SK-N-SH treated with all-trans-retinoic acid at 6 μM for 48 hours (cell line): Measurements from ENCODE around the gene ISG15.

Experiments used
- ATAC-seq: fragments of 200-7000 bp; cut with Tn5 transposase; 3 replicates; pipeline ENCODE4 v1.9.1; 2020; ENCODE audit warnings: mild to moderate bottlenecking, moderate library complexity
- ARNTL ChIP-seq: fragments of 450-650 bp; formaldehyde crosslinking; IDR thresholded peaks from 2 replicates; pipeline ENCODE4 v1.5.0; 2020; ENCODE audit warnings: low read depth, mild to moderate bottlenecking, moderate library complexity, borderline replicate concordance
- CSDC2 ChIP-seq: fragments of 250-450 bp; sonication (Bioruptor Pico); IDR thresholded peaks from 2 replicates; pipeline ENCODE4 v1.5.0; 2020; ENCODE audit warnings: mild to moderate bottlenecking, moderate library complexity
- ESRRG ChIP-seq: fragments of 250-450 bp; sonication (Bioruptor Pico); IDR thresholded peaks from 2 replicates; pipeline ENCODE4 v1.6.1; 2021; ENCODE audit warnings: mild to moderate bottlenecking
- GLIS3 ChIP-seq: fragments of 250-450 bp; sonication (Bioruptor Pico); IDR thresholded peaks from 2 replicates; pipeline ENCODE4 v1.5.0; 2020; ENCODE audit warnings: mild to moderate bottlenecking, moderate library complexity
- ISL1 ChIP-seq: fragments of 250-450 bp; sonication (Bioruptor Pico); IDR thresholded peaks from 2 replicates; pipeline ENCODE4 v2.1.2; 2022; ENCODE audit warnings: mild to moderate bottlenecking, moderate library complexity
- OSR1 ChIP-seq: fragments of 250-450 bp; sonication (Bioruptor Pico); IDR thresholded peaks from 2 replicates; pipeline ENCODE4 v1.8.0; 2022; ENCODE audit warnings: moderate library complexity, mild to moderate bottlenecking, inconsistent platforms
- PATZ1 ChIP-seq: fragments of 250-450 bp; sonication (Bioruptor Pico); IDR thresholded peaks from 2 replicates; pipeline ENCODE4 v1.8.0; 2020; ENCODE audit warnings: mild to moderate bottlenecking, moderate library complexity, borderline replicate concordance
- POU6F1 ChIP-seq: fragments of 250-450 bp; sonication (Bioruptor Pico); IDR thresholded peaks from 2 replicates; pipeline ENCODE4 v1.8.0; 2021; ENCODE audit warnings: low read depth, mild to moderate bottlenecking, moderate library complexity, borderline replicate concordance
- PPARA ChIP-seq: fragments of 250-450 bp; sonication (Bioruptor Pico); IDR thresholded peaks from 2 replicates; pipeline ENCODE4 v1.5.0; 2020; ENCODE audit warnings: mild to moderate bottlenecking, borderline replicate concordance
- RARB ChIP-seq: fragments of 250-450 bp; sonication (Bioruptor Pico); IDR thresholded peaks from 2 replicates; pipeline ENCODE4 v1.8.0; 2021; ENCODE audit warnings: mild to moderate bottlenecking, moderate library complexity
- SNAI2 ChIP-seq: fragments of 250-450 bp; sonication (Bioruptor Pico); IDR thresholded peaks from 2 replicates; pipeline ENCODE4 v1.5.0; 2020; ENCODE audit warnings: mild to moderate bottlenecking, moderate library complexity
- TCF4 ChIP-seq: fragments of 250-450 bp; sonication (Bioruptor Pico); IDR thresholded peaks from 2 replicates; pipeline ENCODE4 v1.8.0; 2021; ENCODE audit warnings: mild to moderate bottlenecking, moderate library complexity, borderline replicate concordance
- TOX ChIP-seq: fragments of 250-450 bp; sonication (Bioruptor Pico); IDR thresholded peaks from 2 replicates; pipeline ENCODE4 v1.8.0; 2021; ENCODE audit warnings: mild to moderate bottlenecking, moderate library complexity, borderline replicate concordance
- ZC3H10 ChIP-seq: fragments of 250-450 bp; sonication (Bioruptor Pico); IDR thresholded peaks from 2 replicates; pipeline ENCODE4 v1.5.1; 2021; ENCODE audit warnings: mild to moderate bottlenecking, moderate library complexity
- ZFP3 ChIP-seq: fragments of 250-450 bp; sonication (Bioruptor Pico); IDR thresholded peaks from 2 replicates; pipeline ENCODE4 v1.5.0; 2020; ENCODE audit warnings: mild to moderate bottlenecking, moderate library complexity
- ZFP30 ChIP-seq: fragments of 450-650 bp; formaldehyde crosslinking; IDR thresholded peaks from 2 replicates; pipeline ENCODE4 v1.5.0; 2022; ENCODE audit warnings: mild to moderate bottlenecking, moderate library complexity
- ZNF565 ChIP-seq: fragments of 450-650 bp; formaldehyde crosslinking; conservative IDR thresholded peaks from 2 replicates; pipeline ENCODE4 v1.5.0; 2020; ENCODE audit warnings: low read depth, mild to moderate bottlenecking, moderate library complexity
- ZNF70 ChIP-seq: fragments of 450-650 bp; formaldehyde crosslinking; IDR thresholded peaks from 2 replicates; pipeline ENCODE4 v1.5.0; 2020; ENCODE audit warnings: mild to moderate bottlenecking, moderate library complexity
- ZNF8 ChIP-seq: fragments of 450-650 bp; formaldehyde crosslinking; IDR thresholded peaks from 2 replicates; pipeline ENCODE4 v1.5.0; 2020; ENCODE audit warnings: mild to moderate bottlenecking, moderate library complexity
- TF ChIP-seq, protein P1 (sequence below): fragments of 250-450 bp; sonication (Bioruptor Pico); IDR thresholded peaks from 2 replicates; pipeline ENCODE4 v1.5.0; 2020; ENCODE audit warnings: mild to moderate bottlenecking, moderate library complexity
- TF ChIP-seq, protein P2 (sequence below): fragments of 250-450 bp; sonication (Bioruptor Pico); IDR thresholded peaks from 2 replicates; pipeline ENCODE4 v1.5.1; 2020; ENCODE audit warnings: low read depth, mild to moderate bottlenecking, moderate library complexity
- TF ChIP-seq, protein P3 (sequence below): fragments of 250-450 bp; sonication (Bioruptor Pico); IDR thresholded peaks from 2 replicates; pipeline ENCODE4 v1.5.1; 2021; ENCODE audit warnings: mild to moderate bottlenecking, moderate library complexity

The ISG15 gene

GRCh38 chr1:1046243-1046642, 32.9 kb downstream of the ISG15 start (continued):
- TF ChIP-seq PATZ1 (CRISPR knock-in tag), result no peak
- TF ChIP-seq ZNF70 (CRISPR knock-in tag), result no peak

DNA sequence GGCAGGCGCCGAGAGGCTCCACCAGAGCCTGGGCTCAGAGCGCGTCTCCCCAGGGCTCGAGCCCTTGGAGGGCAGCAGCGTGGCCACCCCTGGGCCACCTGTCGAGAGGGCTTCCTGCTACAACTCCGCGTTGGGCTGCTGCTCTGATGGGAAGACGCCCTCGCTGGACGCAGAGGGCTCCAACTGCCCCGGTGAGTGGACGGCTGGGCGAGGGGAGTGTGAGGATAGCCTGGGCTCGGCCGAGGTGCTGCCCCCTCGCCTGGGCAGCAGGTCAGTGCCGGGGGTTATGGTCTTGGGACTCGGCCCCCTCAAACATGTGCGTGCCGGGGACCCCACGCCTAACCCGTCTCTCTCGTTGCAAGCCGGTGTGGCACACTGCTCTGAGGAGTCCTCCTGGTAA, 33.5 kb downstream of the ISG15 start:
- TF ChIP-seq ESRRG (CRISPR knock-in tag) (no peak), ZNF565 (no peak), SNAI2 (CRISPR knock-in tag) (no peak), OSR1 (no peak), ISL1 (CRISPR knock-in tag) (no peak), CSDC2 (no peak), ARNTL (CRISPR knock-in tag) (no peak)
- no peak for ATAC-seq

DNA sequence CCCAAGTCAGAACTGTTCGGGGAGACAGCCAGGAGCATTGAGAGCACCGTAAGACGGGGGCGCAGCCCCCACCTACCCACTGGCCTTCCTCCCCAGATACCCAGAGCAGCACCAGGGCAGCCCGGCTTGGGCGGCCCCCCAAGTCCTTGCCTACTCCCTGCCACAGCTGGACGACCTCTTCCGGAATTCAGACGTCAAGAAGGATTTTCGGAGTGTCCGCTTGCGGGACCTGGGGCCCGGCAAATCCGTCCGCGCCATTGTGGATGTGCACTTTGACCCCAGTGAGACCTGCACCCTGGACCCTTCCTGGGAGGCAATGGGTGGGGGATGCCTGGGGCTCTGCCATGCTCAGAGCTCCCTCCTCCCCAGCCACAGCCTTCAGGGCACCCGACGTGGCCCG, 34.1 kb downstream of the ISG15 start:
- ATAC-seq, result no peak
- TF ChIP-seq GLIS3, result no peak
- no peak for TF ChIP-seq ZNF565

DNA sequence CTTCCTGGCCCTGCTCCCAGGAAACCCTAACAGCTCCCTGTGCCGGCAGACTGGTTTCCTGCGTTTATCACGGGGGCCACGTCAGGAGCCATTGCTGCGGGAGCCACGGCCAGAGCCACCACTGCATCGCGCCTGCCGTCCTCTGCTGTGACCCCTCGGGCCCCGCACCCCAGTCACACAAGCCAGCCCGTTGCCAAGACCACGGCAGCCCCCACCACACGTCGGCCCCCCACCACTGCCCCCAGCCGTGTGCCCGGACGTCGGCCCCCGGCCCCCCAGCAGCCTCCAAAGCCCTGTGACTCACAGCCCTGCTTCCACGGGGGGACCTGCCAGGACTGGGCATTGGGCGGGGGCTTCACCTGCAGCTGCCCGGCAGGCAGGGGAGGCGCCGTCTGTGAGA, 34.7 kb downstream of the ISG15 start:
- TF ChIP-seq ISL1 (CRISPR knock-in tag) (no peak), POU6F1 (CRISPR knock-in tag) (no peak), ZNF8 (no peak), ZNF70 (CRISPR knock-in tag) (no peak), SNAI2 (CRISPR knock-in tag) (no peak), GLIS3 (no peak), RARB (CRISPR knock-in tag) (no peak)
- TF ChIP-seq, protein P1, sequence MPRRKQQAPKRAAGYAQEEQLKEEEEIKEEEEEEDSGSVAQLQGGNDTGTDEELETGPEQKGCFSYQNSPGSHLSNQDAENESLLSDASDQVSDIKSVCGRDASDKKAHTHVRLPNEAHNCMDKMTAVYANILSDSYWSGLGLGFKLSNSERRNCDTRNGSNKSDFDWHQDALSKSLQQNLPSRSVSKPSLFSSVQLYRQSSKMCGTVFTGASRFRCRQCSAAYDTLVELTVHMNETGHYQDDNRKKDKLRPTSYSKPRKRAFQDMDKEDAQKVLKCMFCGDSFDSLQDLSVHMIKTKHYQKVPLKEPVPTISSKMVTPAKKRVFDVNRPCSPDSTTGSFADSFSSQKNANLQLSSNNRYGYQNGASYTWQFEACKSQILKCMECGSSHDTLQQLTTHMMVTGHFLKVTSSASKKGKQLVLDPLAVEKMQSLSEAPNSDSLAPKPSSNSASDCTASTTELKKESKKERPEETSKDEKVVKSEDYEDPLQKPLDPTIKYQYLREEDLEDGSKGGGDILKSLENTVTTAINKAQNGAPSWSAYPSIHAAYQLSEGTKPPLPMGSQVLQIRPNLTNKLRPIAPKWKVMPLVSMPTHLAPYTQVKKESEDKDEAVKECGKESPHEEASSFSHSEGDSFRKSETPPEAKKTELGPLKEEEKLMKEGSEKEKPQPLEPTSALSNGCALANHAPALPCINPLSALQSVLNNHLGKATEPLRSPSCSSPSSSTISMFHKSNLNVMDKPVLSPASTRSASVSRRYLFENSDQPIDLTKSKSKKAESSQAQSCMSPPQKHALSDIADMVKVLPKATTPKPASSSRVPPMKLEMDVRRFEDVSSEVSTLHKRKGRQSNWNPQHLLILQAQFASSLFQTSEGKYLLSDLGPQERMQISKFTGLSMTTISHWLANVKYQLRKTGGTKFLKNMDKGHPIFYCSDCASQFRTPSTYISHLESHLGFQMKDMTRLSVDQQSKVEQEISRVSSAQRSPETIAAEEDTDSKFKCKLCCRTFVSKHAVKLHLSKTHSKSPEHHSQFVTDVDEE, result no peak

DNA sequence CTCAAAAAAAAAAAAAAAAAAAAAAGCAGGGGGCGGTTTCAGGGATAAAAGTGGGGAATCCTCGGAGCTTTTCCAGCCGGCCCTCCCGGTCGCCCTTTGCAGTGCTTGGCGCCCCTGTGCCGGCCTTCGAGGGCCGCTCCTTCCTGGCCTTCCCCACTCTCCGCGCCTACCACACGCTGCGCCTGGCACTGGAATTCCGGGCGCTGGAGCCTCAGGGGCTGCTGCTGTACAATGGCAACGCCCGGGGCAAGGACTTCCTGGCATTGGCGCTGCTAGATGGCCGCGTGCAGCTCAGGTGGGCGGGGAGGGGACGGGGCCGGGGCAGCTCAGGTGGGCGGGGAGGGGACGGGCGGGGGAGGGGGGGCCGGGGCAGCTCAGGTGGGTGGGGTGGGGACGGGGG, 35.5 kb downstream of the ISG15 start:
- TF ChIP-seq ISL1 (CRISPR knock-in tag), result no peak
- TF ChIP-seq CSDC2, result no peak
- no peak for TF ChIP-seq ZNF70 (CRISPR knock-in tag)
- no peak for TF ChIP-seq TCF4 (CRISPR knock-in tag)
- TF ChIP-seq, protein P2, sequence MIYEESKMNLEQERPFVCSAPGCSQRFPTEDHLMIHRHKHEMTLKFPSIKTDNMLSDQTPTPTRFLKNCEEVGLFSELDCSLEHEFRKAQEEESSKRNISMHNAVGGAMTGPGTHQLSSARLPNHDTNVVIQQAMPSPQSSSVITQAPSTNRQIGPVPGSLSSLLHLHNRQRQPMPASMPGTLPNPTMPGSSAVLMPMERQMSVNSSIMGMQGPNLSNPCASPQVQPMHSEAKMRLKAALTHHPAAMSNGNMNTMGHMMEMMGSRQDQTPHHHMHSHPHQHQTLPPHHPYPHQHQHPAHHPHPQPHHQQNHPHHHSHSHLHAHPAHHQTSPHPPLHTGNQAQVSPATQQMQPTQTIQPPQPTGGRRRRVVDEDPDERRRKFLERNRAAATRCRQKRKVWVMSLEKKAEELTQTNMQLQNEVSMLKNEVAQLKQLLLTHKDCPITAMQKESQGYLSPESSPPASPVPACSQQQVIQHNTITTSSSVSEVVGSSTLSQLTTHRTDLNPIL, result no peak
- TF ChIP-seq ZFP3 (CRISPR knock-in tag), result no peak
- TF ChIP-seq PPARA (CRISPR knock-in tag), result no peak
- TF ChIP-seq SNAI2 (CRISPR knock-in tag), result no peak
- no peak for TF ChIP-seq ARNTL (CRISPR knock-in tag)
- no peak for TF ChIP-seq ZFP30 (CRISPR knock-in tag)
- no peak for TF ChIP-seq GLIS3
- TF ChIP-seq, protein P3, sequence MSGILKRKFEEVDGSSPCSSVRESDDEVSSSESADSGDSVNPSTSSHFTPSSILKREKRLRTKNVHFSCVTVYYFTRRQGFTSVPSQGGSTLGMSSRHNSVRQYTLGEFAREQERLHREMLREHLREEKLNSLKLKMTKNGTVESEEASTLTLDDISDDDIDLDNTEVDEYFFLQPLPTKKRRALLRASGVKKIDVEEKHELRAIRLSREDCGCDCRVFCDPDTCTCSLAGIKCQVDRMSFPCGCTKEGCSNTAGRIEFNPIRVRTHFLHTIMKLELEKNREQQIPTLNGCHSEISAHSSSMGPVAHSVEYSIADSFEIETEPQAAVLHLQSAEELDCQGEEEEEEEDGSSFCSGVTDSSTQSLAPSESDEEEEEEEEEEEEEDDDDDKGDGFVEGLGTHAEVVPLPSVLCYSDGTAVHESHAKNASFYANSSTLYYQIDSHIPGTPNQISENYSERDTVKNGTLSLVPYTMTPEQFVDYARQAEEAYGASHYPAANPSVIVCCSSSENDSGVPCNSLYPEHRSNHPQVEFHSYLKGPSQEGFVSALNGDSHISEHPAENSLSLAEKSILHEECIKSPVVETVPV (CRISPR knock-in tag), result no peak
- TF ChIP-seq TOX, result no peak
- TF ChIP-seq OSR1, result no peak
- no peak for TF ChIP-seq PATZ1 (CRISPR knock-in tag)
- no peak for TF ChIP-seq ZC3H10 (CRISPR knock-in tag)
- no peak for ATAC-seq

More for the DNA sequence above, 34.7 kb downstream of the ISG15 start:
- ATAC-seq, result no peak
